H1 (cell line): ENCODE data around the gene PM20D1. TPM values are rescaled to one million over a fixed set of nuclear protein-coding genes. Genes with fewer than 3 reads are reported as not detected.

Experiments used
- CTCF ChIA-PET: fragments of 300-600 bp; sonication (Branson Sonifier 250); formaldehyde crosslinking; loops from one replicate; lab custom pipeline; 2021; ENCODE audit not compliant: partially characterized antibody; lab: Charles Lee
- POLR2A ChIA-PET: fragments of 300-600 bp; sonication (Branson Sonifier 250); formaldehyde crosslinking; loops from one replicate; lab custom pipeline; 2021; ENCODE audit warnings: inconsistent platforms; ENCODE audit not compliant: partially characterized antibody; lab: Charles Lee
- DNase-seq, 2 experiments: peaks; one replicate each; pipeline versions ENCODE4 v3.0.0 to v3.0.0-alpha.2; 2010 to 2022; ENCODE audit warnings: low spot score in 2 of 2, low read depth in 1 of 2, mixed read lengths in 1 of 2
- FAIRE-seq: peaks from 2 replicates; lab custom pipeline; 2011; peaks lifted over from hg19 to GRCh38; lab: Jason Lieb, UNC
- H2AFZ ChIP-seq: 2 replicates; pipeline ENCODE4 v1.8.1; 2012; ENCODE audit warnings: low read length, inconsistent platforms
- H2AK5ac ChIP-seq: 2 replicates; pipeline ENCODE4 v1.6.1; 2013; ENCODE audit warnings: low read depth, low read length
- H2BK120ac ChIP-seq: replicated peaks from 2 replicates; pipeline ENCODE3; 2013; ENCODE audit warnings: low read depth, low read length, inconsistent platforms
- H2BK12ac ChIP-seq: 2 replicates; pipeline ENCODE4 v1.6.1; 2013; ENCODE audit warnings: low read depth, low read length
- H2BK15ac ChIP-seq: 2 replicates; pipeline ENCODE4 v1.6.1; 2013; ENCODE audit warnings: low read length
- H2BK20ac ChIP-seq: 2 replicates; pipeline ENCODE4 v1.6.1; 2013; ENCODE audit warnings: low read length
- H2BK5ac ChIP-seq: 2 replicates; pipeline ENCODE4 v1.6.1; 2013; ENCODE audit warnings: low read depth, low read length
- H3K14ac ChIP-seq: 2 replicates; pipeline ENCODE4 v1.6.1; 2013; ENCODE audit warnings: inconsistent platforms; ENCODE audit not compliant: insufficient read length
- H3K18ac ChIP-seq: 2 replicates; pipeline ENCODE4 v1.6.1; 2013; ENCODE audit warnings: low read length; ENCODE audit errors: extremely low read depth
- H3K23ac ChIP-seq: 2 replicates; pipeline ENCODE4 v1.6.1; 2013; ENCODE audit warnings: inconsistent platforms; ENCODE audit not compliant: insufficient read length
- H3K23me2 ChIP-seq: 2 replicates; pipeline ENCODE4 v1.6.1; 2013; ENCODE audit warnings: low read depth, low read length
- H3K27ac ChIP-seq: 2 replicates; pipeline ENCODE4 v1.6.1; 2011; ENCODE audit warnings: low read depth, low read length, inconsistent platforms
- H3K27me3 ChIP-seq, 4 experiments: replicated peaks in 1 of 4; 1 replicate in 1 of 4; 2 replicates in 3 of 4; pipeline versions ENCODE4 v1.6.1 to v1.8.1; 2011 to 2013; ENCODE audit warnings: low read length in 3 of 4, mild to moderate bottlenecking in 3 of 4, inconsistent platforms in 2 of 4, mixed read lengths in 2 of 4, moderate library complexity in 1 of 4; ENCODE audit not compliant: control insufficient read depth in 3 of 4, insufficient read depth in 3 of 4; ENCODE audit errors: extremely low read depth in 1 of 4
- H3K36me3 ChIP-seq, 4 experiments: 2 replicates each; pipeline versions ENCODE4 v1.6.1 to v1.8.1; 2011 to 2013; ENCODE audit warnings: mild to moderate bottlenecking in 4 of 4, low read length in 3 of 4, moderate library complexity in 2 of 4, control low read depth in 1 of 4, inconsistent platforms in 1 of 4; ENCODE audit not compliant: insufficient read depth in 4 of 4, control insufficient read depth in 2 of 4
- H3K4ac ChIP-seq: replicated peaks from 2 replicates; pipeline ENCODE3; 2013; ENCODE audit warnings: low read length, low read depth, mixed read lengths, inconsistent platforms; ENCODE audit not compliant: insufficient read length
- H3K4me1 ChIP-seq, 4 experiments: replicated peaks in 1 of 4; 1 replicate in 1 of 4; 2 replicates in 3 of 4; pipeline versions ENCODE4 v1.6.1 to v1.8.1; 2011 to 2013; ENCODE audit warnings: low read length in 3 of 4, inconsistent platforms in 2 of 4, mixed read lengths in 1 of 4; ENCODE audit not compliant: insufficient read depth in 4 of 4, control insufficient read depth in 3 of 4
- H3K4me2 ChIP-seq, 2 experiments: 2 replicates each; pipeline versions ENCODE4 v1.6.1 to v1.8.1; 2011 to 2013; ENCODE audit warnings: low read depth in 2 of 2, low read length in 2 of 2, control low read depth in 1 of 2, inconsistent platforms in 1 of 2, mild to moderate bottlenecking in 1 of 2; ENCODE audit not compliant: insufficient read depth in 1 of 2
- H3K4me3 ChIP-seq, 4 experiments: fragments of 200-600, 300-600 bp in 1 of 4; sonication (generic), shearing (Covaris generic), sonication (Bioruptor Twin) in 1 of 4; 2 replicates each; pipeline versions ENCODE4 v1.5.1 to v1.8.1; 2011 to 2016; ENCODE audit warnings: low read length in 4 of 4, low read depth in 3 of 4, control low read depth in 2 of 4, inconsistent platforms in 2 of 4, mild to moderate bottlenecking in 2 of 4, mixed read lengths in 1 of 4, moderate library complexity in 1 of 4; ENCODE audit not compliant: insufficient read depth in 2 of 4; ENCODE audit errors: extremely low read depth in 1 of 4
- H3K56ac ChIP-seq: replicated peaks from 2 replicates; pipeline ENCODE3; 2013; ENCODE audit warnings: low read depth, mild to moderate bottlenecking, mixed read lengths, low read length, inconsistent platforms; ENCODE audit not compliant: insufficient read length
- H3K79me1 ChIP-seq: 2 replicates; pipeline ENCODE4 v1.6.1; 2013; ENCODE audit warnings: low read depth, low read length, control low read depth
- H3K79me2 ChIP-seq, 2 experiments: 2 replicates each; pipeline versions ENCODE4 v1.6.1 to v1.8.1; 2012 to 2013; ENCODE audit warnings: low read length in 2 of 2, mild to moderate bottlenecking in 2 of 2, inconsistent platforms in 1 of 2; ENCODE audit not compliant: insufficient read depth in 2 of 2, control insufficient read depth in 1 of 2
- H3K9ac ChIP-seq, 4 experiments: replicated peaks in 1 of 4; 1 replicate in 1 of 4; 2 replicates in 3 of 4; pipeline versions ENCODE4 v1.6.1 to v1.8.1; 2011 to 2013; ENCODE audit warnings: low read depth in 3 of 4, low read length in 3 of 4, control low read depth in 2 of 4, mild to moderate bottlenecking in 2 of 4, moderate library complexity in 2 of 4, inconsistent platforms in 1 of 4; ENCODE audit errors: extremely low read depth in 1 of 4
- H3K9me3 ChIP-seq, 2 experiments: 2 replicates each; pipeline versions ENCODE4 v1.6.1 to v1.8.1; 2012 to 2013; ENCODE audit warnings: mild to moderate bottlenecking in 2 of 2, moderate library complexity in 2 of 2, control low read depth in 1 of 2, inconsistent platforms in 1 of 2, low read depth in 1 of 2, low read length in 1 of 2, mixed read lengths in 1 of 2; ENCODE audit not compliant: insufficient read depth in 2 of 2
- H4K20me1 ChIP-seq, 2 experiments: replicated peaks in 1 of 2; 2 replicates each; pipeline versions ENCODE3 to v1.8.1; 2011 to 2013; ENCODE audit warnings: inconsistent platforms in 2 of 2, low read length in 2 of 2, mild to moderate bottlenecking in 1 of 2; ENCODE audit not compliant: insufficient read depth in 2 of 2, control insufficient read depth in 1 of 2
- H4K5ac ChIP-seq: 2 replicates; pipeline ENCODE4 v1.6.1; 2013; ENCODE audit warnings: low read length, low read depth, mixed read lengths, inconsistent platforms; ENCODE audit not compliant: insufficient read length
- H4K8ac ChIP-seq: 2 replicates; pipeline ENCODE4 v1.8.0; 2013; ENCODE audit warnings: mild to moderate bottlenecking, moderate library complexity, low read length, inconsistent platforms; ENCODE audit not compliant: insufficient read depth; ENCODE audit errors: extremely low read depth
- H4K91ac ChIP-seq: replicated peaks from 2 replicates; pipeline ENCODE3; 2013; ENCODE audit warnings: low read length, mixed read lengths, inconsistent platforms; ENCODE audit not compliant: insufficient read length
- ASH2L ChIP-seq: fragments of 200-600, 300-600 bp; sonication (generic); IDR thresholded peaks from one replicate; pipeline ENCODE4 v1.7.1; 2017; ENCODE audit warnings: low read length
- KDM4A ChIP-seq: IDR thresholded peaks from one replicate; pipeline ENCODE4 v1.7.1; 2012; ENCODE audit warnings: low read depth, mild to moderate bottlenecking, moderate library complexity, low read length, inconsistent platforms; ENCODE audit not compliant: severe bottlenecking
- PHF8 ChIP-seq: fragments of 200-600 bp; sonication (generic); conservative IDR thresholded peaks from 2 replicates; pipeline ENCODE4 v1.7.1; 2012; ENCODE audit warnings: low read depth, mild to moderate bottlenecking, inconsistent platforms, low read length, moderate library complexity
- POLR2AphosphoS5 ChIP-seq: IDR thresholded peaks from 2 replicates; pipeline ENCODE4 v1.6.1; 2011; ENCODE audit warnings: low read depth, low read length
- SP1 ChIP-seq: IDR thresholded peaks from 2 replicates; pipeline ENCODE4 v1.6.1; 2011; ENCODE audit warnings: low read depth, low read length
- TCF12 ChIP-seq: IDR thresholded peaks from 2 replicates; pipeline ENCODE4 v1.6.1; 2011; ENCODE audit warnings: low read depth, mild to moderate bottlenecking, low read length
- YY1 ChIP-seq: IDR thresholded peaks from 2 replicates; pipeline ENCODE4 v1.6.1; 2011; ENCODE audit warnings: low read depth, mild to moderate bottlenecking, low read length
- polyA plus RNA-seq, 7 experiments: library from polyadenylated mRNA; depleted of rRNA in 3 of 7; stranded (reverse) in 5 of 7; unstranded in 2 of 7; fragments of >200 nt in 5 of 7; fragments of 200-250 nt in 2 of 7; gene quantifications; 1 replicate in 5 of 7; 2 replicates in 1 of 7; 4 replicates in 1 of 7; pipeline versions ENCODE4 v1.2.1 to v1.2.3, GENCODE V29; 2011 to 2013; ENCODE audit warnings: missing spikeins in 2 of 7, mixed read lengths in 2 of 7
- total RNA-seq: library from RNA; stranded (reverse); fragmentation: NEBNext Ultra II Directional; extraction: Animal tissue kit (Norgen Biotek cat#: 25700); gene quantifications from 2 replicates; pipeline ENCODE4 v1.2.1, GENCODE V29; 2021

Gene PM20D1
- total and polyA plus RNA-seq, 2 of the 8 experiments (the other 6 are each of a cell fraction or from before 2014, with no cell fraction given), result 0.05 TPM; not detected in 1

- POLR2A ChIA-PET, result no interaction called here
- H2BK120ac ChIP-seq, result no peak overlapping the region
- H3K14ac ChIP-seq, result no peak overlapping the region
- DNase-seq (no peak), FAIRE-seq (no peak)
- H3K23me2 ChIP-seq, result no peaks in the 10 kb centered on the region
- no peak overlapping the region for H2AK5ac ChIP-seq
- no peak overlapping the region for H2BK12ac ChIP-seq
- H3K56ac ChIP-seq, result no peak overlapping the region
- H3K4me3 ChIP-seq, result no peak overlapping the region
- H4K8ac ChIP-seq, result no peak overlapping the region
- no peaks in the 10 kb centered on the region for H3K79me1 ChIP-seq
- H4K20me1 ChIP-seq, result no peaks in the 10 kb centered on the region
- H3K79me2 ChIP-seq, result no peaks in the 10 kb centered on the region
- H2BK5ac ChIP-seq, result no peak overlapping the region
- no peak overlapping the region for H2BK20ac ChIP-seq
- no peak overlapping the region for H2AFZ ChIP-seq
- no peak overlapping the region for H3K23ac ChIP-seq
- no peaks in the 10 kb centered on the region for H3K36me3 ChIP-seq
- no peak overlapping the region for H3K4me2 ChIP-seq
- no peak overlapping the region for H2BK15ac ChIP-seq
- no peak overlapping the region for H4K91ac ChIP-seq
- TF ChIP-seq YY1 (no peak), ASH2L (no peak), SP1 (no peak), POLR2AphosphoS5 (no peak), TCF12 (no peak), KDM4A (no peak), PHF8 (no peak)
- TF ChIP-seq, all 59 proteins: peak for 0
- H3K4me1 ChIP-seq, result no peaks in the 10 kb centered on the region
- no peak overlapping the region for H3K9ac ChIP-seq
- no peak overlapping the region for H3K27ac ChIP-seq
- no peaks in the 10 kb centered on the region for H3K27me3 ChIP-seq
- H4K5ac ChIP-seq, result no peak overlapping the region
- no peak overlapping the region for H3K4ac ChIP-seq
- no peak overlapping the region for H3K18ac ChIP-seq
- CTCF ChIA-PET, result no interaction called here
- no peaks in the 10 kb centered on the region for H3K9me3 ChIP-seq
Measured at GRCh38 chr1:205883792-205884191, 33.9 kb upstream of the PM20D1 start.
